Ramos (cell line): Measurements from ENCODE around the gene SLC6A18.

Experiments used
- in situ Hi-C: fragments of 300-500 bp; cut with MboI; formaldehyde crosslinking; loops from one replicate; pipeline ENCODE4 v1.14.3; 2022; ENCODE audit warnings: low sequenced_read_pairs; ENCODE audit not compliant: unreplicated experiment

Gene SLC6A18

GRCh38 chr5:1225081-1225480 is at the start of gene SLC6A18:
TSS of gene SLC6A18 (plus strand) at chr5:1225381. CDS start at chr5:1225478, 97 bp downstream.
- in situ Hi-C loops, result no loop called here

- in situ Hi-C loops, result no loop called here
Measured at GRCh38 chr5:1175801-1176472, 49.2 kb upstream of the SLC6A18 start.

- in situ Hi-C loops, result no loop called here
Measured at GRCh38 chr5:1176473-1177391, 48.4 kb upstream of the SLC6A18 start.

GRCh38 chr5:1177826-1178528 is 47.2 kb upstream of the SLC6A18 start:
- in situ Hi-C loops, result no loop called here

- in situ Hi-C loops, result no loop called here
Measured at GRCh38 chr5:1178529-1179382, 46.4 kb upstream of the SLC6A18 start.

GRCh38 chr5:1179383-1179715 is 45.8 kb upstream of the SLC6A18 start:
- in situ Hi-C loops, result no loop called here

- in situ Hi-C loops, result no loop called here
Measured at GRCh38 chr5:1180096-1180495, 45.1 kb upstream of the SLC6A18 start.

GRCh38 chr5:1180841-1181271 is 44.3 kb upstream of the SLC6A18 start:
- in situ Hi-C loops, result no loop called here

GRCh38 chr5:1181451-1182359 is 43.5 kb upstream of the SLC6A18 start:
- in situ Hi-C loops, result no loop called here

- in situ Hi-C loops, result no loop called here
Measured at GRCh38 chr5:1182360-1182632, 42.9 kb upstream of the SLC6A18 start.

- in situ Hi-C loops, result no loop called here
Measured at GRCh38 chr5:1182633-1183423, 42.4 kb upstream of the SLC6A18 start.

GRCh38 chr5:1183424-1184162 is 41.6 kb upstream of the SLC6A18 start:
- in situ Hi-C loops, result no loop called here

- in situ Hi-C loops, result no loop called here
Measured at GRCh38 chr5:1184163-1184470, 41.1 kb upstream of the SLC6A18 start.

- in situ Hi-C loops, result no loop called here
Measured at GRCh38 chr5:1184481-1184880, 40.7 kb upstream of the SLC6A18 start.

GRCh38 chr5:1185038-1185627 is 40.0 kb upstream of the SLC6A18 start:
- in situ Hi-C loops, result no loop called here

- in situ Hi-C loops, result no loop called here
Measured at GRCh38 chr5:1185629-1186350, 39.4 kb upstream of the SLC6A18 start.
